Peyer's patch (tissue), 4 donors: ENCODE measurements around the gene ALAS1. TPM values are rescaled to one million over a fixed set of nuclear protein-coding genes. Genes with fewer than 3 reads are reported as not detected.
A peak's percentile ranks its signal among the peaks of the same experiment; 100 is the strongest.

Source experiments
- DNase-seq, 3 donors: peaks; one replicate each; pipeline ENCODE4 v3.0.0-alpha.2; 2017 to 2019
- H3K27ac ChIP-seq, 4 donors: fragments of 200-600 bp; sonication (generic); one replicate each; pipeline ENCODE4 v1.5.1; 2016 to 2019
- H3K27me3 ChIP-seq, 2 donors: fragments of 200-600 bp; sonication (generic); one replicate each; pipeline ENCODE4 v1.5.1; 2019
- H3K36me3 ChIP-seq, 3 donors: fragments of 200-600 bp; sonication (generic); one replicate each; pipeline ENCODE4 v1.5.1; 2016 to 2019
- H3K4me1 ChIP-seq, 4 donors: fragments of 200-600 bp; sonication (generic); one replicate each; pipeline ENCODE4 v1.5.1; 2016 to 2019
- H3K4me3 ChIP-seq, 4 donors: fragments of 200-600 bp; sonication (generic); 1 replicate in 3 of 4; 2 replicates in 1 of 4; pipeline ENCODE4 v1.5.1; 2016 to 2019; ENCODE audit warnings: mild to moderate bottlenecking in 1 of 4
- H3K9me3 ChIP-seq, 4 donors: fragments of 200-600 bp; sonication (generic); one replicate each; pipeline ENCODE4 v1.5.1; 2016 to 2019; ENCODE audit warnings: mild to moderate bottlenecking in 1 of 4
- POLR2A ChIP-seq, 2 donors: fragments of 450-650 bp; IDR thresholded peaks; one replicate each; pipeline ENCODE4 v1.5.1; 2017; ENCODE audit warnings: antibody characterized with exemption in 2 of 2, mild to moderate bottlenecking in 2 of 2, moderate library complexity in 2 of 2
- total RNA-seq, 4 donors: library from RNA; depleted of rRNA; stranded (reverse); fragments of >200 nt; gene quantifications; one replicate each; pipeline ENCODE4 v1.1.0, GENCODE V29; 2016
- TF ChIP-seq, protein P1 (sequence below), 6 experiments: fragments of 450-650 bp in 4 of 6; fragments of 200-600 bp in 2 of 6; sonication (generic) in 1 of 6; IDR thresholded peaks; one replicate each; pipeline ENCODE4 v1.5.1; 2017 to 2019; ENCODE audit warnings: antibody characterized with exemption in 6 of 6, mild to moderate bottlenecking in 3 of 6, moderate library complexity in 1 of 6

ALAS1 gene
- total RNA-seq, 4 donors from 2014 or later: 73.3 to 92.8 (median 89.8) TPM

DNA sequence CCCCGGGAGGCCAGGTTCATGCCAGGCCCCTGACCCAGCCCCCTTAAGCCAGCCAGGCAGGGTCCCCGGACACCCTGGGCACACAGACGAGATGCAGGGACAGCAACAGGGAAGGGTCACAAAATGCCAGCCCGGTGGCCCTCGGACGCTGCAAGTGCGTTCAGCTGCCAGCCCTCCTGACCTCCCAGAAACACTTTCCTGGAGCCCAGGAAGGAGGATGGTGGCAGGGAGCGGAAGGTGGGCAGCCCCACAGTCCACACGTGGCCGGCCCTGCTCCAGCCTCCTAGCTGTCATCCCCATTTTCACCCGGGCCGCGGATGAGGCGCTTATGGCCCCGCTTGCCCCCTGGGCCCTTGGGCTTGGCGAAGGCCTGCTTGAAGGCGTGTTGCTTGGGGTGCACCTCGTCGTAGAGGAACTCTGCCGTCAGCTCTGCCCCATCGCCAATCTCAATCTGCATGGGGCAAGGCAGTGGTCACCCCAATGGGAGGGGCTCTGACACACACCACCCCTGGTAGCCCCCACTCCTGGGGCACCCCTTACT is 30.9 kb downstream of the ALAS1 start:
- DNase-seq: no peak
- TF ChIP-seq, protein P1, sequence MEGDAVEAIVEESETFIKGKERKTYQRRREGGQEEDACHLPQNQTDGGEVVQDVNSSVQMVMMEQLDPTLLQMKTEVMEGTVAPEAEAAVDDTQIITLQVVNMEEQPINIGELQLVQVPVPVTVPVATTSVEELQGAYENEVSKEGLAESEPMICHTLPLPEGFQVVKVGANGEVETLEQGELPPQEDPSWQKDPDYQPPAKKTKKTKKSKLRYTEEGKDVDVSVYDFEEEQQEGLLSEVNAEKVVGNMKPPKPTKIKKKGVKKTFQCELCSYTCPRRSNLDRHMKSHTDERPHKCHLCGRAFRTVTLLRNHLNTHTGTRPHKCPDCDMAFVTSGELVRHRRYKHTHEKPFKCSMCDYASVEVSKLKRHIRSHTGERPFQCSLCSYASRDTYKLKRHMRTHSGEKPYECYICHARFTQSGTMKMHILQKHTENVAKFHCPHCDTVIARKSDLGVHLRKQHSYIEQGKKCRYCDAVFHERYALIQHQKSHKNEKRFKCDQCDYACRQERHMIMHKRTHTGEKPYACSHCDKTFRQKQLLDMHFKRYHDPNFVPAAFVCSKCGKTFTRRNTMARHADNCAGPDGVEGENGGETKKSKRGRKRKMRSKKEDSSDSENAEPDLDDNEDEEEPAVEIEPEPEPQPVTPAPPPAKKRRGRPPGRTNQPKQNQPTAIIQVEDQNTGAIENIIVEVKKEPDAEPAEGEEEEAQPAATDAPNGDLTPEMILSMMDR (IDR thresholded peaks at IDR 0.05): no peak
- TF ChIP-seq POLR2A (IDR thresholded peaks at IDR 0.05): no peak
- Histone ChIP-seq H3K27ac (no peak overlapping the region), H3K9me3 (no peaks in the 10 kb centered on the region), H3K36me3 (peaks cover 0 to 58% (median 3%) of the 10 kb centered on the region in 3 donors), H3K27me3 (no peaks in the 10 kb centered on the region), H3K4me1 (peaks cover 0 to 24% (median 9%) of the 10 kb centered on the region in 4 donors), H3K4me3 (no peak overlapping the region)

DNA sequence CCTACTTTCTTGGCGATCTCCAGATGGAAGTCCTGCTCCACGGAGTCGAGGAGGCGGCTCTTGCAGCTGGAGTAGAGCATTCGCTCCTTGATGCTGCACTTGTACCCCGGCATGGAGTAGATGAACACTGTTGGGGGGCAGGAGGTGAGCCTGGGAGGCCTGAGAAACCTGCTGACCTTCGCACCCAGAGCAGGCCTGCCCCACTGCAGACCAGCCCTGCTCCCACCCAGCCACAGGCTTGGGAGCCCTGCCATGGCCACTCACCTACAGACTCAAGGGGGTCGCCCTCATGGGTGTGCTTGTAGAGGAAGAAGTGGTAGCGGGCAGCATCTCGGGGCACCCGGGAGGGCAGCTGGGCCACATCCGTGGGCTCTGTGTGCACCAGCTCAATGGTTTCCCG is 31.7 kb downstream of the ALAS1 start:
- H3K36me3 ChIP-seq: peaks cover 0 to 66% (median 3%) of the 10 kb centered on the region in 3 donors
- no peaks in the 10 kb centered on the region for H3K9me3 ChIP-seq
- no peak for TF ChIP-seq POLR2A (IDR thresholded peaks at IDR 0.05)
- TF ChIP-seq, protein P1 (IDR thresholded peaks at IDR 0.05): no peak
- DNase-seq: no peak
- H3K4me3 ChIP-seq: no peak overlapping the region
- H3K4me1 ChIP-seq: peaks cover 0 to 24% (median 9%) of the 10 kb centered on the region in 4 donors
- H3K27me3 ChIP-seq: no peaks in the 10 kb centered on the region
- H3K27ac ChIP-seq: no peak overlapping the region

DNA sequence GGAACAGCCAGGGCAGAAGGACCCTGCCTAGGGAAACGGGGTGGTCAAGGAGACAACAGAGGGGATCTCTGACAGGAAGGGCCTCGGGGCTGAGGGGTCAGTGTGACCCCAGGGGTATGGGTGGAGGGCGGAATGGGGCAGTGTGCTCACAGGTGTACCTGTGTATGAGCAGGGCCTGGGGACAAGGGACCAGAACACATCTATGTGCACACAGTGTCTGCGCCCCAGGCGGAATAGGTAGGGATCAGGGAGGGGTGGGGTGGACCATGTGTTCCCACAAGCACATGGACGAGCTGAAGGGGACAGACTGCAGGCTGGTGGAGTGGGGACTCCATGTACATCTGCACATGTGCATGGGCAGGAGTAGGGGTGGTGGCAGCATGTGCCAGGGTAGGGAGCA is 32.5 kb downstream of the ALAS1 start:
- H3K36me3 ChIP-seq: peaks cover 0 to 72% (median 3%) of the 10 kb centered on the region in 3 donors
- H3K4me1 ChIP-seq: peaks cover 0 to 24% (median 11%) of the 10 kb centered on the region in 4 donors
- no peak for TF ChIP-seq POLR2A (IDR thresholded peaks at IDR 0.05)
- TF ChIP-seq, protein P1 (IDR thresholded peaks at IDR 0.05): no peak
- H3K4me3 ChIP-seq: no peak overlapping the region
- no peaks in the 10 kb centered on the region for H3K9me3 ChIP-seq
- H3K27me3 ChIP-seq: no peaks in the 10 kb centered on the region
- H3K27ac ChIP-seq: no peak overlapping the region
- DNase-seq: peak in 2 of 3 donors; percentile 34 to 44

DNA sequence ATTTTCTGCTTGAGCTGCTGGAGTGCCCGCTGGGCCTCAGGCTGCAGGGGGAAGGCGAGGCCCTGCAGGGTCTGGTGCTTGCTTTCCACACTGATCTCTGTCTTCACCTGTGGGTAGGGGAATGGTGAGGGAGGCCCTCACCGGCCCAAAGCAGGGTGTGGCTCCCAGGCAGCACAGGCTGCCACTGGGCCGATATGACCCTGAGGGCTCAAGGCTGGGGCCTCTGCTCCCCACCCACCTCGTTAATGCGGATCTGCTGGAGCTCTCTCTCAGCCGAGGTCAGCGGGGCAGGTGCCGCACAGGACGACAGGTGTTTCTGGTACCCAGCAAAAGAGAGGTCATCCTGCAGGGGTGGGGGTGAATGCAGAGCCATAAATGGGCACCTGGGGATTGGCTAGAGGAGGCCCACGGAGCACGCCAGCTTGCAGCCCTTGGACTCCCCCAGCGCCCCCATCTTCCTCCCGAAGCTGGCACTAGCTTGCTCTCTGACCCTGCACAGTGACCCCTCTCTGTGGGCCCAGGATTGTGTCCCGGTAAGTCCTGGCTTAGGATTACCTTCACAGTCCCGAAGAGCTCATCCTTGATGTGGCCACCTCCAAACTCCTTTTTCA is 33.0 kb downstream of the ALAS1 start:
- Histone ChIP-seq H3K36me3 (peaks cover 0 to 72% (median 3%) of the 10 kb centered on the region in 3 donors), H3K4me3 (no peak overlapping the region), H3K27ac (peak overlapping the region in 1 of 4 donors; percentile 32), H3K9me3 (no peaks in the 10 kb centered on the region), H3K27me3 (no peaks in the 10 kb centered on the region), H3K4me1 (peaks cover 0 to 27% (median 13%) of the 10 kb centered on the region in 4 donors)
- no peak for TF ChIP-seq POLR2A (IDR thresholded peaks at IDR 0.05)
- TF ChIP-seq, protein P1 (IDR thresholded peaks at IDR 0.05): no peak
- DNase-seq: peak in 1 of 3 donors; percentile 44

DNA sequence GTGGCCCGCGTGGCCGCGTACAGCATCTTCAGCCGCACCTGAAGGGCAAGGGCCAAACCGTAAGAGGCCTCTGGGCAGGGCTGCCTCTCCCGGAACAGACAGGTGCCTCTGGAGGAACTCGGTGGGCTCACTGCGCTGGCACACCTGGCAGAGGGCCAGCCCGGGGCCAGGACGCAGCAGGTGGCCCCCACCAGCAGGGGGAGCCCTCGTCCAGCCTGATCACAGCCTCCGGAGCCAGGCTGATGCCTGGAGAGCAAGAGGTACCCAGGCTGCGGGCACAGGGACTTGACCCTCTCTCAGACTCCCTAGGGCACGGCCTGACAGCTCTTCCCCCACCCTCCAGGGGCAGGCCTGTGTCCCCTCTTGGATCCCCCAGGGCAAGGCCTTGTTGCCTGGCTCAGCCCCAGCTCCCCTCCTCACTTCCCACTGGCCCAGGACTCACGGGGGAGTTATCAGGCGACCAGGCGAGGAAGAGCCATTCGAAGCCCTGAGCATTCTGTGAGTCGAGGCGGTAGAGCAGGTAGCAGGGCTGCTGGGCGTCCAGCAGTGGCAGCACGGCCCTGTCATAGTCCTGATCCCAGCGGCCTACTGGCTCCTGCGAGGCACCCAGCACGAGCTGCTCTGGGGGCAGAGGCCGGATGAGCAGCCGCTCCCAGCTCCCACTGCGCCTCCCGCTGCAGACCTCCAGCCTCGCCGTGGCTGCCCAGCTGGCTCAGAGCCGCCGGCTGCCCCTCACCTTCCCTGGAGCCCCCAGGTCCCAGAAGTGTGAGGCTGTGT is 33.7 kb downstream of the ALAS1 start:
- Histone ChIP-seq H3K36me3 (peaks cover 0 to 72% (median 3%) of the 10 kb centered on the region in 3 donors), H3K4me1 (peaks cover 0 to 20% (median 13%) of the 10 kb centered on the region in 4 donors), H3K27ac (peak overlapping the region in 1 of 4 donors; percentile 32), H3K4me3 (no peak overlapping the region), H3K27me3 (no peaks in the 10 kb centered on the region), H3K9me3 (no peaks in the 10 kb centered on the region)
- TF ChIP-seq POLR2A (IDR thresholded peaks at IDR 0.05): no peak
- TF ChIP-seq, protein P1 (IDR thresholded peaks at IDR 0.05): peak; percentile 87 to 96 (median 92)
- peak; percentile 81 to 89 (median 89) for DNase-seq
